ENCODE results near the gene ZFR2. TPM values are rescaled to one million over a fixed set of nuclear protein-coding genes. Genes with fewer than 3 reads are reported as not detected.

The ZFR2 gene
- total RNA-seq, 2 donors from 2014 or later: 0.28 to 1.6 TPM

- no peaks in the 10 kb centered on the region for H3K36me3 Mint-ChIP-seq (ENCODE audit: low read depth)
- ATAC-seq (replicated peaks): no peak
- H3K27ac Mint-ChIP-seq: no peak overlapping the region
- no peaks in the 10 kb centered on the region for H3K4me1 Mint-ChIP-seq
- peaks cover 2% of the 10 kb centered on the region for H3K9me3 Mint-ChIP-seq
- H3K27me3 Mint-ChIP-seq: no peaks in the 10 kb centered on the region
- no peak overlapping the region for H3K4me3 Mint-ChIP-seq
These were observed 92.3 kb downstream of the ZFR2 start for GRCh38 chr19:3776479-3777040.

GRCh38 chr19:3775831-3776230 is 93.0 kb downstream of the ZFR2 start:
- Mint-ChIP-seq H3K27ac (no peak overlapping the region), H3K4me1 (no peaks in the 10 kb centered on the region), H3K36me3 (ENCODE audit: low read depth) (no peaks in the 10 kb centered on the region), H3K9me3 (no peaks in the 10 kb centered on the region), H3K27me3 (no peaks in the 10 kb centered on the region), H3K4me3 (no peak overlapping the region)
- no peak for ATAC-seq (replicated peaks)

GRCh38 chr19:3775374-3775711 is 93.5 kb downstream of the ZFR2 start:
- Mint-ChIP-seq H3K4me1 (no peaks in the 10 kb centered on the region), H3K36me3 (ENCODE audit: low read depth) (no peaks in the 10 kb centered on the region), H3K27ac (no peak overlapping the region), H3K27me3 (no peaks in the 10 kb centered on the region), H3K4me3 (no peak overlapping the region), H3K9me3 (no peaks in the 10 kb centered on the region)
- ATAC-seq (replicated peaks): no peak

- Mint-ChIP-seq H3K27me3 (no peaks in the 10 kb centered on the region), H3K9me3 (no peaks in the 10 kb centered on the region), H3K4me3 (no peak overlapping the region), H3K27ac (peak overlapping the region; percentile 17), H3K4me1 (no peaks in the 10 kb centered on the region), H3K36me3 (ENCODE audit: low read depth) (no peaks in the 10 kb centered on the region)
- no peak for ATAC-seq (replicated peaks)
These were observed 94.0 kb downstream of the ZFR2 start for GRCh38 chr19:3774621-3775373.

DNA sequence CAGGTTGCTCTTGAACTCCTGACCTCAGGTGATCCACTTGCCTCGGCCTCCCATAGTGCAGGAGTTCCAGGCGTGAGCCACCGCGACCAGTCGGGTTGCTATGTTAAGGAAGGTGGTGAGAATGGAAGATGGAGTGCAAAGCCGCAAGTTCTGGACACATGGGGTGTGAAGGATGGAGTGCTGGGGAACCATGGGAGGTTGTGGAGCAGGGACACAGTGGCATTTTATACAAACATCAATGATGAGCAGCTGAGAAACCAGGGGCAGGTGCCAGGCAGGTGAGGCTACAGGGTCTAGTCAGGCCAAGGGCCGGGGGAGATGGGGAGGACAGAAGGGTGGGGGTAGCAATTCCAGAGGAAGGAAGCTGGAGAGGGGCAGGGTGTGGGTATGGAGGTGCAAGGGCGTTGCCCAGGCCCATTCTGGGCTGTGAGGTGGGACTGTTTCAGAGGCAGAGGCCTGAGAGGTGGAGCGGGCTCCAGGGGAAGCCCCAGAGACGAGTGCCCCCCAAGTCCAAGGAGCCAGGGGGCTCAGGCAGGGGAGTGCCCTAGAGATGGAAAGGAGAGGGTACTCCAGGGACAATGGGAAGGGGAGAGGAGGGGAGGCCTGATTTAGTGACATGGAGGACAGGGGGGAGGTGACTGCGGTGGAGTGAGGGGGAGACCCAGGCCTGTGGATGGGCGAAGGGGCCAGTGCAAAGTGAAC is 94.9 kb downstream of the ZFR2 start:
- Mint-ChIP-seq H3K36me3 (ENCODE audit: low read depth) (no peaks in the 10 kb centered on the region), H3K4me1 (no peaks in the 10 kb centered on the region), H3K9me3 (no peaks in the 10 kb centered on the region), H3K27ac (peak overlapping the region; percentile 17), H3K4me3 (no peak overlapping the region), H3K27me3 (no peaks in the 10 kb centered on the region)
- no peak for ATAC-seq (replicated peaks)

DNA sequence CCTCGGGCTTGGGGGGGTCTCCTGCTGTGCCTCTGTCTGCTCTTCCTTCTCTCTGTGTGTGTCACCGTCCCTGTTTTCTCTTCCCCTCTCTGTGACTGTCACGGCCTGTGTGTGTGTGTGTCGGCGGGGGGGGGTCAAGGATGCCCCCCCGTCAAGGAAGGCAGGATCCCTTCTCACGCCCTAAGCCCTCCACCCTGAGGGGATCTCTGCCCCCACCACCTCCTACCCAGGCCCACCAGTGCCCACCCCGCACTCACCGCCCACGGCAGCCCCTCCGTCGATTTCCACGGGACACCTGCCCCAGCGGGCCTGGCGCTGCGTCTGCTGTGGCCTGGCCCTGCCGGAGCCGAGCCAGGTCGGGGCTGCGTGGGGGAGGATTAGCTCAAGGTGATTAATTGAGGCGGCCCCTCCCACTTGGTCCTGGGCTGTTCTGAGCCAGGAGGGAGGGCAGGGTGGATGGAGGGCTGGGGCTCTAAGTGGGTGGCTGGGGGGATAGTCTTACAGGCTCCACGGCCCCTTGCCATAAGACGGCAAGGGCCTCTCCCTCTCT is 96.9 kb downstream of the ZFR2 start, which contains the start of gene RAX2:
Gene RAX2, minus strand, starts transcription at position 323 of the 550 bp plus-strand sequence. CDS start 486 bp downstream, outside the sequence.
- Mint-ChIP-seq H3K4me1 (no peaks in the 10 kb centered on the region), H3K27ac (no peak within 1 kb of the TSS), H3K36me3 (ENCODE audit: low read depth) (peaks cover under 1% of the 10 kb centered on the region), H3K4me3 (no peak within 1 kb of the TSS), H3K9me3 (no peaks in the 10 kb centered on the region), H3K27me3 (no peaks in the 10 kb centered on the region)
- ATAC-seq (replicated peaks): no peak

- Mint-ChIP-seq H3K9me3 (no peaks in the 10 kb centered on the region), H3K27ac (no peak overlapping the region), H3K36me3 (ENCODE audit: low read depth) (peaks cover 8% of the 10 kb centered on the region), H3K4me3 (no peak overlapping the region), H3K27me3 (no peaks in the 10 kb centered on the region), H3K4me1 (peaks cover 5% of the 10 kb centered on the region)
- no peak for ATAC-seq (replicated peaks)
These were observed 97.6 kb downstream of the ZFR2 start for GRCh38 chr19:3771000-3771905.

GRCh38 chr19:3770136-3770999 is 98.5 kb downstream of the ZFR2 start:
- peaks cover 6% of the 10 kb centered on the region for H3K4me1 Mint-ChIP-seq
- H3K27me3 Mint-ChIP-seq: no peaks in the 10 kb centered on the region

DNA sequence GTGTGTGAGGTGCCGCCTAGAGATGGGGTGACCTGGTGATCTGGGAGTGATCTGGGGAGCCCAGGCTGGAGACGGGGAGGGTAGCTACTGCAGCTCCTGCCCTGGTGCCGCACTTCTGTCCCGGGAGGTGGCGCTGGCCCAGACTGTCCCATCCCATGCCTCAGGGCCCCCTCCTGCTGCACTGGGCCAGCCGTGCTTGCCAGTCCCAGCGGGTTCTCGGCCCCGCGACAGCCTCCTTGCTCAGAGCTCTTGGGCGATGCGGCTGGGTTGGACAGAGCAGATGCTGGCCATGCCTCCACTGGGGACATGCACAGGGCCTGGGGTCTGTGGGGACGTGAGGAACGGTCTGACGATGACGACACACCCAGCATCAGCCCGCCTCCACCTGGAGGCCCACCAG is 99.3 kb downstream of the ZFR2 start:
- Mint-ChIP-seq H3K36me3 (ENCODE audit: low read depth) (peaks cover 11% of the 10 kb centered on the region), H3K9me3 (no peaks in the 10 kb centered on the region), H3K27ac (no peak overlapping the region), H3K27me3 (no peaks in the 10 kb centered on the region), H3K4me1 (peaks cover 6% of the 10 kb centered on the region), H3K4me3 (no peak overlapping the region)
- no peak for ATAC-seq (replicated peaks)

More at GRCh38 chr19:3770136-3770999, 98.5 kb downstream of the ZFR2 start:
- H3K27ac Mint-ChIP-seq: no peak overlapping the region
- no peak for ATAC-seq (replicated peaks)
- no peak overlapping the region for H3K4me3 Mint-ChIP-seq
- no peaks in the 10 kb centered on the region for H3K9me3 Mint-ChIP-seq
- H3K36me3 Mint-ChIP-seq (ENCODE audit: low read depth): peaks cover 11% of the 10 kb centered on the region

- peaks cover 11% of the 10 kb centered on the region for H3K36me3 Mint-ChIP-seq (ENCODE audit: low read depth)
- no peak overlapping the region for H3K27ac Mint-ChIP-seq
- peaks cover 6% of the 10 kb centered on the region for H3K4me1 Mint-ChIP-seq
- no peaks in the 10 kb centered on the region for H3K27me3 Mint-ChIP-seq
- no peak for ATAC-seq (replicated peaks)
- H3K4me3 Mint-ChIP-seq: no peak overlapping the region
- H3K9me3 Mint-ChIP-seq: no peaks in the 10 kb centered on the region
These were observed 100.1 kb downstream of the ZFR2 start for GRCh38 chr19:3768748-3769099.

GRCh38 chr19:3768015-3768747 is 100.7 kb downstream of the ZFR2 start:
- ATAC-seq (replicated peaks): no peak
- H3K4me3 Mint-ChIP-seq: no peak overlapping the region
- no peak overlapping the region for H3K27ac Mint-ChIP-seq
- H3K4me1 Mint-ChIP-seq: peaks cover 6% of the 10 kb centered on the region
- H3K9me3 Mint-ChIP-seq: no peaks in the 10 kb centered on the region
- no peaks in the 10 kb centered on the region for H3K27me3 Mint-ChIP-seq
- H3K36me3 Mint-ChIP-seq (ENCODE audit: low read depth): peaks cover 12% of the 10 kb centered on the region

- Mint-ChIP-seq H3K4me1 (peaks cover 13% of the 10 kb centered on the region), H3K36me3 (ENCODE audit: low read depth) (peaks cover 21% of the 10 kb centered on the region), H3K9me3 (no peaks in the 10 kb centered on the region), H3K4me3 (peak overlapping the region; percentile 50), H3K27ac (no peak overlapping the region), H3K27me3 (no peaks in the 10 kb centered on the region)
- ATAC-seq (replicated peaks): no peak
These were observed 101.8 kb downstream of the ZFR2 start for GRCh38 chr19:3767050-3767449.

GRCh38 chr19:3766520-3766919 is 102.3 kb downstream of the ZFR2 start:
- H3K9me3 Mint-ChIP-seq: no peaks in the 10 kb centered on the region
- H3K27me3 Mint-ChIP-seq: no peaks in the 10 kb centered on the region
- H3K36me3 Mint-ChIP-seq (ENCODE audit: low read depth): peaks cover 24% of the 10 kb centered on the region
- peak overlapping the region; percentile 50 for H3K4me3 Mint-ChIP-seq
- no peak for ATAC-seq (replicated peaks)
- H3K4me1 Mint-ChIP-seq: peaks cover 13% of the 10 kb centered on the region
- H3K27ac Mint-ChIP-seq: peak overlapping the region; percentile 90
